GM23338 (cell line): ENCODE measurements around the gene DMBT1. TPM values are rescaled to one million over a fixed set of nuclear protein-coding genes. Genes with fewer than 3 reads are reported as not detected.

ENCODE experiments used
- ATAC-seq: fragments of 200-7000 bp; cut with Tn5 transposase; 3 replicates; pipeline ENCODE4 v1.9.1; 2020
- DNase-seq: peaks from one replicate; pipeline ENCODE4 v3.0.0-alpha.2; 2015; ENCODE audit warnings: low spot score
- H2AFZ ChIP-seq: fragments of 200-600 bp; sonication (generic); 2 replicates; pipeline ENCODE4 v1.8.0; 2016; ENCODE audit warnings: antibody characterized with exemption, mild to moderate bottlenecking, moderate library complexity
- H3F3A ChIP-seq: fragments of 200-600 bp; sonication (generic); replicated peaks from 2 replicates; pipeline ENCODE4 v1.8.0; 2017; ENCODE audit warnings: antibody characterized with exemption, mixed run types, low read depth
- H3K27ac ChIP-seq: fragments of 200-600 bp; sonication (generic); 2 replicates; pipeline ENCODE4 v1.6.1; 2016; ENCODE audit warnings: low read depth
- H3K27me3 ChIP-seq: fragments of 200-600 bp; sonication (generic); 2 replicates; pipeline ENCODE4 v1.8.0; 2016; ENCODE audit warnings: mild to moderate bottlenecking, mixed run types, moderate library complexity; ENCODE audit not compliant: insufficient read depth
- H3K36me3 ChIP-seq: fragments of 200-600 bp; sonication (generic); 2 replicates; pipeline ENCODE4 v1.8.0; 2016; ENCODE audit warnings: mild to moderate bottlenecking; ENCODE audit not compliant: insufficient read depth
- H3K4me1 ChIP-seq: fragments of 200-600 bp; sonication (generic); 2 replicates; pipeline ENCODE4 v1.8.0; 2016; ENCODE audit warnings: mild to moderate bottlenecking, moderate library complexity; ENCODE audit not compliant: insufficient read depth
- H3K4me2 ChIP-seq: fragments of 200-600 bp; sonication (generic); 2 replicates; pipeline ENCODE4 v1.7.1; 2017; ENCODE audit warnings: mixed run types
- H3K4me3 ChIP-seq: fragments of 200-600 bp; sonication (generic); 2 replicates; pipeline ENCODE4 v1.6.1; 2016; ENCODE audit warnings: mixed run types
- H3K79me2 ChIP-seq: fragments of 200-600 bp; sonication (generic); replicated peaks from 2 replicates; pipeline ENCODE4 v1.8.0; 2017; ENCODE audit warnings: mild to moderate bottlenecking; ENCODE audit not compliant: insufficient read depth
- H3K9me2 ChIP-seq: fragments of 200-600 bp; sonication (generic); 2 replicates; pipeline ENCODE4 v1.8.0; 2017; ENCODE audit not compliant: insufficient read depth
- H4K20me1 ChIP-seq: fragments of 200-600 bp; sonication (generic); replicated peaks from 2 replicates; pipeline ENCODE4 v1.8.0; 2017; ENCODE audit warnings: mild to moderate bottlenecking; ENCODE audit not compliant: insufficient read depth
- H3K27ac Mint-ChIP-seq: 2 replicates; pipeline ENCODE4 v1.8.0; 2020; ENCODE audit warnings: inconsistent platforms, mild to moderate bottlenecking, moderate library complexity, mixed read lengths
- H3K27me3 Mint-ChIP-seq: 3 replicates; pipeline ENCODE4 v1.8.0; 2022; ENCODE audit warnings: low read depth, mild to moderate bottlenecking, moderate library complexity, mixed read lengths, inconsistent platforms; ENCODE audit not compliant: insufficient read depth, poor library complexity
- H3K36me3 Mint-ChIP-seq: 3 replicates; pipeline ENCODE4 v1.8.0; 2021; ENCODE audit warnings: low read depth, mild to moderate bottlenecking, inconsistent platforms, moderate library complexity, mixed read lengths
- H3K4me1 Mint-ChIP-seq: 3 replicates; pipeline ENCODE4 v1.8.0; 2020; ENCODE audit warnings: mild to moderate bottlenecking, inconsistent platforms, mixed read lengths
- H3K4me3 Mint-ChIP-seq: 3 replicates; pipeline ENCODE4 v1.8.0; 2021; ENCODE audit warnings: moderate library complexity, mild to moderate bottlenecking, inconsistent platforms, mixed read lengths
- H3K9me3 Mint-ChIP-seq: 3 replicates; pipeline ENCODE4 v1.8.0; 2020; ENCODE audit warnings: moderate library complexity, mild to moderate bottlenecking, inconsistent platforms, mixed read lengths
- EZH2phosphoT487 ChIP-seq: fragments of 200-600 bp; sonication (generic); IDR thresholded peaks from one replicate; pipeline ENCODE4 v1.8.1; 2018; ENCODE audit warnings: antibody characterized with exemption; ENCODE audit not compliant: unreplicated experiment
- JUNB ChIP-seq: IDR thresholded peaks from one replicate; pipeline ENCODE4 v1.6.1; 2016; ENCODE audit warnings: antibody characterized with exemption; ENCODE audit not compliant: unreplicated experiment
- NANOG ChIP-seq: IDR thresholded peaks from 2 replicates; pipeline ENCODE4 v1.6.1; 2016; ENCODE audit warnings: antibody characterized with exemption, borderline replicate concordance
- ZNF114 ChIP-seq: fragments of 250-450 bp; sonication (Bioruptor Pico); IDR thresholded peaks from 2 replicates; pipeline ENCODE4 v1.5.0; 2020; ENCODE audit warnings: mild to moderate bottlenecking, moderate library complexity
- polyA plus RNA-seq: library from polyadenylated mRNA; unstranded; fragments of >200 nt; fragmentation: Nextera tagmentation; extraction: Ambion mirVana; gene quantifications from 2 replicates; pipeline ENCODE4 v1.2.1, GENCODE V29; 2016
- total RNA-seq: library from RNA; depleted of rRNA; stranded (reverse); fragments of >200 nt; shearing (Covaris generic); gene quantifications from 2 replicates; pipeline ENCODE4 v1.2.3, GENCODE V29; 2014
- TF ChIP-seq, protein P1 (sequence below), 2 experiments: fragments of 200-600 bp in 1 of 2; sonication (generic) in 1 of 2; conservative IDR thresholded peaks; 2 replicates each; pipeline versions ENCODE4 v1.5.1 to v1.6.1; 2016 to 2017; ENCODE audit warnings: antibody characterized with exemption in 2 of 2, low read depth in 2 of 2, mild to moderate bottlenecking in 2 of 2, moderate library complexity in 1 of 2
- TF ChIP-seq, protein P2 (sequence below): fragments of 250-450 bp; sonication (Bioruptor Pico); IDR thresholded peaks from 2 replicates; pipeline ENCODE4 v1.5.0; 2020; ENCODE audit warnings: mild to moderate bottlenecking, moderate library complexity
- TF ChIP-seq, protein P3 (sequence below): IDR thresholded peaks from 2 replicates; pipeline ENCODE4 v1.6.1; 2016; ENCODE audit warnings: antibody characterized with exemption
- TF ChIP-seq, protein P4 (sequence below): IDR thresholded peaks from one replicate; pipeline ENCODE4 v1.6.1; 2018; ENCODE audit warnings: antibody characterized with exemption; ENCODE audit not compliant: unreplicated experiment

DMBT1 gene
- total and polyA plus RNA-seq, 2 experiments from 2014 or later = 0.03 to 0.05 TPM

DNA sequence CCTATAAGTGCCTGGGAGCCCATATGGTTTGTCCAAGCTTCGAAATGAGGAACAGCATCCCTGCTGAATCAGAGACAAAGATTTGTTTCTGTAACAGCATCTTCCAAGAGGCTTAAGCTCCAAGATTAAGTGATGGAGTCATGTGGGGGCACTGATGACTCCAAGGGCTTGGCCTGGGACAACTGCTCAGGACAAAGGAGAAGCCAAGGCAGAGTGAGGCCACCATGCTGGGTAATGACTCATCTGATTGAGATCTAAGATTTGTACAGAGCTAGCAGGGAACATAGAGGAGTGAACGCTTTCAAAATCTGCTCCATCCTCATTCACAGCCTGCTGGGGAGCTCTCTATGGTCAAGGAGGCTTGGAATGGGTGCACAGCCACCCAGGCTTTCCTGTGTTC, 89.8 kb downstream of the DMBT1 start:
- no peaks in the 10 kb centered on the region for H3K36me3 ChIP-seq
- no peak for ATAC-seq
- H3K27ac Mint-ChIP-seq = no peak overlapping the region
- H3K4me2 ChIP-seq = no peak overlapping the region
- no peaks in the 10 kb centered on the region for H3K27me3 ChIP-seq
- H3K9me2 ChIP-seq = 0 out of 2 replicates have a peak, but pooled peaks cover 3% of the 10 kb centered on the region
- no peak overlapping the region for H3K4me3 ChIP-seq
- H3K9me3 Mint-ChIP-seq = no peaks in the 10 kb centered on the region
- no peak overlapping the region for H3K4me3 Mint-ChIP-seq
- no peaks in the 10 kb centered on the region for H3K36me3 Mint-ChIP-seq
- no peaks in the 10 kb centered on the region for H3F3A ChIP-seq
- H4K20me1 ChIP-seq = no peaks in the 10 kb centered on the region
- no peaks in the 10 kb centered on the region for H3K79me2 ChIP-seq
- H3K4me1 Mint-ChIP-seq = no peaks in the 10 kb centered on the region
- no peak overlapping the region for H3K27ac ChIP-seq
- H3K4me1 ChIP-seq = no peaks in the 10 kb centered on the region
- H2AFZ ChIP-seq = no peak overlapping the region
- DNase-seq = no peak
- TF ChIP-seq, protein P1, sequence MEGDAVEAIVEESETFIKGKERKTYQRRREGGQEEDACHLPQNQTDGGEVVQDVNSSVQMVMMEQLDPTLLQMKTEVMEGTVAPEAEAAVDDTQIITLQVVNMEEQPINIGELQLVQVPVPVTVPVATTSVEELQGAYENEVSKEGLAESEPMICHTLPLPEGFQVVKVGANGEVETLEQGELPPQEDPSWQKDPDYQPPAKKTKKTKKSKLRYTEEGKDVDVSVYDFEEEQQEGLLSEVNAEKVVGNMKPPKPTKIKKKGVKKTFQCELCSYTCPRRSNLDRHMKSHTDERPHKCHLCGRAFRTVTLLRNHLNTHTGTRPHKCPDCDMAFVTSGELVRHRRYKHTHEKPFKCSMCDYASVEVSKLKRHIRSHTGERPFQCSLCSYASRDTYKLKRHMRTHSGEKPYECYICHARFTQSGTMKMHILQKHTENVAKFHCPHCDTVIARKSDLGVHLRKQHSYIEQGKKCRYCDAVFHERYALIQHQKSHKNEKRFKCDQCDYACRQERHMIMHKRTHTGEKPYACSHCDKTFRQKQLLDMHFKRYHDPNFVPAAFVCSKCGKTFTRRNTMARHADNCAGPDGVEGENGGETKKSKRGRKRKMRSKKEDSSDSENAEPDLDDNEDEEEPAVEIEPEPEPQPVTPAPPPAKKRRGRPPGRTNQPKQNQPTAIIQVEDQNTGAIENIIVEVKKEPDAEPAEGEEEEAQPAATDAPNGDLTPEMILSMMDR (conservative IDR thresholded peaks at IDR 0.05; ENCODE audit: low read depth in 2 of 2) = no peak
- TF ChIP-seq ZNF114 (no peak), JUNB (no peak)
- peaks cover 2% of the 10 kb centered on the region for H3K27me3 Mint-ChIP-seq

DNA sequence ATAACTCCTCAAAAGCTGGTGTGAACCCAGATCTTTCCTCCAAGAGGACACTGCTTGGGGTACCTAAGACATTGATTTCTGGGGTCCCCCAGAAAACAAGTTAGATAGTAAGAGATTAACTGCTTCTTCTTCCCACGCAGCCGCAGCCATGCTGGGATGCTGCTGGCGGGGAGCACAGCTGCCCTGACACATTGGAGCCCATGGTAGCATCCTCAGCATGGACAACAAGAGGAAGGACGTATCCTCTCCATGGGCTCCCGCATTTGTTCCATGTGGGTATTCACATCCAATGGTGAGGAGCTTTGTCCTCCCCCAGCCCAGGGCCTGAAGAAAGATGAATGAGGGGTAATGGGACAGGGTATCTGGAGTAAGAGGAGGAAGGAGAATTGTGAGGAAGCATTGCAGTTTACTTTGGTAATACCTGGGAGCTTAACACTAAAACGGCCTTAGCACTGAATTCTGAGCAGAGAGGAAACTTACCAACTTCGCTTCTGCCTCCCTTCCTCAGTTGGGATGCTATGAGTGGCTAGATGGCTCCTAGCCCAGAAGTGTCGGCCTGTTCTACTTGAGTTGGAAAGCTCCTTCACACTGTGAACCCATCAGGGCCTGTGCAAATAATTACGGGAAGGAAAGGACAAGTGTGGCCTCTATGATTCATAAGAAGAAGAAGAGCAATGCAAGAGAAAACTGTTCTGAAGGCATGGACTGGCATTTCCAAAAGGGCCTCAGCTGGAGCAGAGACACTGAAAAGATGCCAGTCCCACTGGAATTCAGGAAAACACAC, 95.2 kb downstream of the DMBT1 start:
- Mint-ChIP-seq H3K9me3 (no peaks in the 10 kb centered on the region), H3K4me3 (no peak overlapping the region), H3K4me1 (peaks cover 3% of the 10 kb centered on the region; the same call in 1 of the 3 replicates), H3K27me3 (no peaks in the 10 kb centered on the region), H3K27ac (no peak overlapping the region), H3K36me3 (no peaks in the 10 kb centered on the region)
- Histone ChIP-seq H3F3A (no peaks in the 10 kb centered on the region), H3K36me3 (no peaks in the 10 kb centered on the region), H3K4me2 (no peak overlapping the region), H4K20me1 (no peaks in the 10 kb centered on the region), H3K4me3 (no peak overlapping the region), H3K27me3 (no peaks in the 10 kb centered on the region), H3K79me2 (no peaks in the 10 kb centered on the region), H3K27ac (no peak overlapping the region), H3K9me2 (0 out of 2 replicates have a peak, but pooled peaks cover 17% of the 10 kb centered on the region), H2AFZ (no peak overlapping the region), H3K4me1 (no peaks in the 10 kb centered on the region)
- ATAC-seq (no peak), DNase-seq (no peak)
- TF ChIP-seq, protein P2, sequence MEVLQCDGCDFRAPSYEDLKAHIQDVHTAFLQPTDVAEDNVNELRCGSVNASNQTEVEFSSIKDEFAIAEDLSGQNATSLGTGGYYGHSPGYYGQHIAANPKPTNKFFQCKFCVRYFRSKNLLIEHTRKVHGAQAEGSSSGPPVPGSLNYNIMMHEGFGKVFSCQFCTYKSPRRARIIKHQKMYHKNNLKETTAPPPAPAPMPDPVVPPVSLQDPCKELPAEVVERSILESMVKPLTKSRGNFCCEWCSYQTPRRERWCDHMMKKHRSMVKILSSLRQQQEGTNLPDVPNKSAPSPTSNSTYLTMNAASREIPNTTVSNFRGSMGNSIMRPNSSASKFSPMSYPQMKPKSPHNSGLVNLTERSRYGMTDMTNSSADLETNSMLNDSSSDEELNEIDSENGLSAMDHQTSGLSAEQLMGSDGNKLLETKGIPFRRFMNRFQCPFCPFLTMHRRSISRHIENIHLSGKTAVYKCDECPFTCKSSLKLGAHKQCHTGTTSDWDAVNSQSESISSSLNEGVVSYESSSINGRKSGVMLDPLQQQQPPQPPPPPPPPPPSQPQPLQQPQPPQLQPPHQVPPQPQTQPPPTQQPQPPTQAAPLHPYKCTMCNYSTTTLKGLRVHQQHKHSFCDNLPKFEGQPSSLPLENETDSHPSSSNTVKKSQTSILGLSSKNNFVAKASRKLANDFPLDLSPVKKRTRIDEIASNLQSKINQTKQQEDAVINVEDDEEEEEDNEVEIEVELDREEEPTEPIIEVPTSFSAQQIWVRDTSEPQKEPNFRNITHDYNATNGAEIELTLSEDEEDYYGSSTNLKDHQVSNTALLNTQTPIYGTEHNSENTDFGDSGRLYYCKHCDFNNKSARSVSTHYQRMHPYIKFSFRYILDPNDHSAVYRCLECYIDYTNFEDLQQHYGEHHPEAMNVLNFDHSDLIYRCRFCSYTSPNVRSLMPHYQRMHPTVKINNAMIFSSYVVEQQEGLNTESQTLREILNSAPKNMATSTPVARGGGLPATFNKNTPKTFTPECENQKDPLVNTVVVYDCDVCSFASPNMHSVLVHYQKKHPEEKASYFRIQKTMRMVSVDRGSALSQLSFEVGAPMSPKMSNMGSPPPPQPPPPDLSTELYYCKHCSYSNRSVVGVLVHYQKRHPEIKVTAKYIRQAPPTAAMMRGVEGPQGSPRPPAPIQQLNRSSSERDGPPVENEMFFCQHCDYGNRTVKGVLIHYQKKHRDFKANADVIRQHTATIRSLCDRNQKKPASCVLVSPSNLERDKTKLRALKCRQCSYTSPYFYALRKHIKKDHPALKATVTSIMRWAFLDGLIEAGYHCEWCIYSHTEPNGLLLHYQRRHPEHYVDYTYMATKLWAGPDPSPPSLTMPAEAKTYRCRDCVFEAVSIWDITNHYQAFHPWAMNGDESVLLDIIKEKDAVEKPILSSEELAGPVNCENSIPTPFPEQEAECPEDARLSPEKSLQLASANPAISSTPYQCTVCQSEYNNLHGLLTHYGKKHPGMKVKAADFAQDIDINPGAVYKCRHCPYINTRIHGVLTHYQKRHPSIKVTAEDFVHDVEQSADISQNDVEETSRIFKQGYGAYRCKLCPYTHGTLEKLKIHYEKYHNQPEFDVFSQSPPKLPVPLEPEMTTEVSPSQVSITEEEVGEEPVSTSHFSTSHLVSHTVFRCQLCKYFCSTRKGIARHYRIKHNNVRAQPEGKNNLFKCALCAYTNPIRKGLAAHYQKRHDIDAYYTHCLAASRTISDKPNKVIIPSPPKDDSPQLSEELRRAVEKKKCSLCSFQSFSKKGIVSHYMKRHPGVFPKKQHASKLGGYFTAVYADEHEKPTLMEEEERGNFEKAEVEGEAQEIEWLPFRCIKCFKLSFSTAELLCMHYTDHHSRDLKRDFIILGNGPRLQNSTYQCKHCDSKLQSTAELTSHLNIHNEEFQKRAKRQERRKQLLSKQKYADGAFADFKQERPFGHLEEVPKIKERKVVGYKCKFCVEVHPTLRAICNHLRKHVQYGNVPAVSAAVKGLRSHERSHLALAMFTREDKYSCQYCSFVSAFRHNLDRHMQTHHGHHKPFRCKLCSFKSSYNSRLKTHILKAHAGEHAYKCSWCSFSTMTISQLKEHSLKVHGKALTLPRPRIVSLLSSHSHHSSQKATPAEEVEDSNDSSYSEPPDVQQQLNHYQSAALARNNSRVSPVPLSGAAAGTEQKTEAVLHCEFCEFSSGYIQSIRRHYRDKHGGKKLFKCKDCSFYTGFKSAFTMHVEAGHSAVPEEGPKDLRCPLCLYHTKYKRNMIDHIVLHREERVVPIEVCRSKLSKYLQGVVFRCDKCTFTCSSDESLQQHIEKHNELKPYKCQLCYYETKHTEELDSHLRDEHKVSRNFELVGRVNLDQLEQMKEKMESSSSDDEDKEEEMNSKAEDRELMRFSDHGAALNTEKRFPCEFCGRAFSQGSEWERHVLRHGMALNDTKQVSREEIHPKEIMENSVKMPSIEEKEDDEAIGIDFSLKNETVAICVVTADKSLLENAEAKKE (CRISPR knock-in tag) = no peak
- TF ChIP-seq NANOG (no peak), EZH2phosphoT487 (no peak)
- TF ChIP-seq, protein P3, sequence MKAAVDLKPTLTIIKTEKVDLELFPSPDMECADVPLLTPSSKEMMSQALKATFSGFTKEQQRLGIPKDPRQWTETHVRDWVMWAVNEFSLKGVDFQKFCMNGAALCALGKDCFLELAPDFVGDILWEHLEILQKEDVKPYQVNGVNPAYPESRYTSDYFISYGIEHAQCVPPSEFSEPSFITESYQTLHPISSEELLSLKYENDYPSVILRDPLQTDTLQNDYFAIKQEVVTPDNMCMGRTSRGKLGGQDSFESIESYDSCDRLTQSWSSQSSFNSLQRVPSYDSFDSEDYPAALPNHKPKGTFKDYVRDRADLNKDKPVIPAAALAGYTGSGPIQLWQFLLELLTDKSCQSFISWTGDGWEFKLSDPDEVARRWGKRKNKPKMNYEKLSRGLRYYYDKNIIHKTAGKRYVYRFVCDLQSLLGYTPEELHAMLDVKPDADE = no peak
- TF ChIP-seq, protein P4, sequence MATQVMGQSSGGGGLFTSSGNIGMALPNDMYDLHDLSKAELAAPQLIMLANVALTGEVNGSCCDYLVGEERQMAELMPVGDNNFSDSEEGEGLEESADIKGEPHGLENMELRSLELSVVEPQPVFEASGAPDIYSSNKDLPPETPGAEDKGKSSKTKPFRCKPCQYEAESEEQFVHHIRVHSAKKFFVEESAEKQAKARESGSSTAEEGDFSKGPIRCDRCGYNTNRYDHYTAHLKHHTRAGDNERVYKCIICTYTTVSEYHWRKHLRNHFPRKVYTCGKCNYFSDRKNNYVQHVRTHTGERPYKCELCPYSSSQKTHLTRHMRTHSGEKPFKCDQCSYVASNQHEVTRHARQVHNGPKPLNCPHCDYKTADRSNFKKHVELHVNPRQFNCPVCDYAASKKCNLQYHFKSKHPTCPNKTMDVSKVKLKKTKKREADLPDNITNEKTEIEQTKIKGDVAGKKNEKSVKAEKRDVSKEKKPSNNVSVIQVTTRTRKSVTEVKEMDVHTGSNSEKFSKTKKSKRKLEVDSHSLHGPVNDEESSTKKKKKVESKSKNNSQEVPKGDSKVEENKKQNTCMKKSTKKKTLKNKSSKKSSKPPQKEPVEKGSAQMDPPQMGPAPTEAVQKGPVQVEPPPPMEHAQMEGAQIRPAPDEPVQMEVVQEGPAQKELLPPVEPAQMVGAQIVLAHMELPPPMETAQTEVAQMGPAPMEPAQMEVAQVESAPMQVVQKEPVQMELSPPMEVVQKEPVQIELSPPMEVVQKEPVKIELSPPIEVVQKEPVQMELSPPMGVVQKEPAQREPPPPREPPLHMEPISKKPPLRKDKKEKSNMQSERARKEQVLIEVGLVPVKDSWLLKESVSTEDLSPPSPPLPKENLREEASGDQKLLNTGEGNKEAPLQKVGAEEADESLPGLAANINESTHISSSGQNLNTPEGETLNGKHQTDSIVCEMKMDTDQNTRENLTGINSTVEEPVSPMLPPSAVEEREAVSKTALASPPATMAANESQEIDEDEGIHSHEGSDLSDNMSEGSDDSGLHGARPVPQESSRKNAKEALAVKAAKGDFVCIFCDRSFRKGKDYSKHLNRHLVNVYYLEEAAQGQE = no peak
